Mucosa of descending colon (tissue), 3 donors: ENCODE data around the gene ABCB10. TPM values are rescaled to one million over a fixed set of nuclear protein-coding genes. Genes with fewer than 3 reads are reported as not detected.

Experiments used
- ATAC-seq: fragments of 200-7000 bp; cut with Tn5 transposase; one replicate; pipeline ENCODE4 v1.9.1; 2020; ENCODE audit warnings: mild to moderate bottlenecking, moderate library complexity
- DNase-seq, 3 donors: peaks; one replicate each; pipeline ENCODE4 v3.0.0-alpha.2; 2020
- H3K36me3 ChIP-seq: fragments of 200-600 bp; one replicate; pipeline ENCODE4 v1.8.0; 2021; ENCODE audit warnings: low read depth, mild to moderate bottlenecking
- H3K4me1 ChIP-seq: fragments of 200-600 bp; one replicate; pipeline ENCODE4 v1.8.0; 2021; ENCODE audit warnings: low read depth, mild to moderate bottlenecking
- H3K4me3 ChIP-seq: fragments of 200-600 bp; one replicate; pipeline ENCODE4 v1.8.0; 2021; ENCODE audit warnings: mild to moderate bottlenecking
- H3K9me3 ChIP-seq: fragments of 200-600 bp; one replicate; pipeline ENCODE4 v1.8.0; 2021; ENCODE audit warnings: mild to moderate bottlenecking
- CTCF ChIP-seq: fragments of 200-600 bp; IDR thresholded peaks from one replicate; pipeline ENCODE4 v1.8.0; 2022; ENCODE audit warnings: antibody characterized with exemption, mild to moderate bottlenecking
- intact Hi-C, 2 donors: fragments of 100-400 bp; cut with DNase I in 1 of 2; cut with micrococcal nuclease in 1 of 2; formaldehyde crosslinking; loops; one replicate each; pipeline versions ENCODE4 v1.11.0 to v1.11.1; 2022; cut with DNase I, micrococcal nuclease
- total RNA-seq, 3 donors: library from RNA; stranded (reverse); fragmentation: NEBNext Ultra II Directional in 2 of 3; extraction: Animal tissue kit (Norgen Biotek cat#: 25700) in 2 of 3; gene quantifications; one replicate each; pipeline versions ENCODE4 v1.2.1 to v1.2.4, GENCODE V29; 2021 to 2023
- donor health status: DM: no; HTN: no; CAD: no; lungs with moderate emphysema.
- donor health status: DM: no; HTN: no; CAD: no.
- donor health status: DM: no; HTN: yes; CAD: no.

The ABCB10 gene
- total RNA-seq, 3 donors from 2014 or later = 19.6 to 25.9 (median 22.3) TPM

- DNase-seq (no peak), ATAC-seq (no peak)
- intact Hi-C loops = loop anchor here in 1 of 2 donors (10.0 kb wide), 1 partner anchor 74 kb away; the partner anchor contains the start of genes TAF5L and URB2
- no peaks in the 10 kb centered on the region for H3K4me1 ChIP-seq
- H3K36me3 ChIP-seq = peaks cover 6% of the 10 kb centered on the region
- H3K4me3 ChIP-seq = no peak overlapping the region
- H3K9me3 ChIP-seq = no peaks in the 10 kb centered on the region
- TF ChIP-seq CTCF = no peak
These were observed 7.5 kb downstream of the ABCB10 start for GRCh38 chr1:229550812-229551567.

GRCh38 chr1:229547542-229547941 lies 11.0 kb downstream of the ABCB10 start:
- Histone ChIP-seq H3K9me3 (no peaks in the 10 kb centered on the region), H3K4me1 (no peaks in the 10 kb centered on the region), H3K36me3 (peaks cover 6% of the 10 kb centered on the region), H3K4me3 (no peak overlapping the region)
- ATAC-seq (no peak), DNase-seq (no peak)
- intact Hi-C loops = no loop called here
- TF ChIP-seq CTCF = no peak

- ATAC-seq (no peak), DNase-seq (no peak)
- no peak for TF ChIP-seq CTCF
- Histone ChIP-seq H3K4me1 (no peaks in the 10 kb centered on the region), H3K36me3 (peaks cover 6% of the 10 kb centered on the region), H3K4me3 (no peak overlapping the region), H3K9me3 (no peaks in the 10 kb centered on the region)
- intact Hi-C loops = no loop called here
These were observed 13.9 kb downstream of the ABCB10 start for GRCh38 chr1:229544587-229544986.

GRCh38 chr1:229539863-229540506 lies 18.5 kb downstream of the ABCB10 start:
- TF ChIP-seq CTCF = no peak
- Histone ChIP-seq H3K36me3 (no peaks in the 10 kb centered on the region), H3K4me1 (no peaks in the 10 kb centered on the region), H3K4me3 (no peak overlapping the region), H3K9me3 (no peaks in the 10 kb centered on the region)
- intact Hi-C loops = no loop called here
- ATAC-seq = no peak
- DNase-seq = no peak

- no peak overlapping the region for H3K4me3 ChIP-seq
- ATAC-seq (no peak), DNase-seq (no peak)
- H3K9me3 ChIP-seq = no peaks in the 10 kb centered on the region
- no peaks in the 10 kb centered on the region for H3K36me3 ChIP-seq
- no peaks in the 10 kb centered on the region for H3K4me1 ChIP-seq
- TF ChIP-seq CTCF = no peak
- intact Hi-C loops = no loop called here
These were observed 19.6 kb downstream of the ABCB10 start for GRCh38 chr1:229538945-229539344.
